Measurements from ENCODE around the gene ASCL3.

DNA sequence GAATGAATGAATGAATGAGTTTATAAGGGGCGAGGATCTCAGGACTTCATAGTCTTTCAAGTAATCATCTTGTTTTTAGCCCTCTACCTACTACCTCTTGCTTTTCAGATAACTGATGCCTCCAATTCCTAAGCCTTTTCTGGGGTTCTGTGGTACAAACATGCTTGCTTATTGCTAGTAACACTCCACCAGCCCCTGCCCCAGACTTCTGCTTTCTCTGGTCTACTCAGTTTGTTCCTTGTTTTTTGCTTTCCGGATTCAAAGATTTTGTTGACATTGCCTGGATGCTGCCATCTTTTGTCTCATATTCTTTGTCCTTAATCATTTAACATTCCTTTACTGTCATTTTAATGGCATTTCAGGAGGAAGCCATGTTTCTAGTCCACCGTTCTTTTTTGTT lies 30.3 kb upstream of the ASCL3 start:
- no peak for TF ChIP-seq EZH2 (IDR thresholded peaks at IDR 0.05; ENCODE audit: borderline replicate concordance, insufficient read depth, low read length, poor library complexity, severe bottlenecking)
- TF ChIP-seq POLR2AphosphoS5 (IDR thresholded peaks at IDR 0.05), result no peak
- TF ChIP-seq, protein P1, sequence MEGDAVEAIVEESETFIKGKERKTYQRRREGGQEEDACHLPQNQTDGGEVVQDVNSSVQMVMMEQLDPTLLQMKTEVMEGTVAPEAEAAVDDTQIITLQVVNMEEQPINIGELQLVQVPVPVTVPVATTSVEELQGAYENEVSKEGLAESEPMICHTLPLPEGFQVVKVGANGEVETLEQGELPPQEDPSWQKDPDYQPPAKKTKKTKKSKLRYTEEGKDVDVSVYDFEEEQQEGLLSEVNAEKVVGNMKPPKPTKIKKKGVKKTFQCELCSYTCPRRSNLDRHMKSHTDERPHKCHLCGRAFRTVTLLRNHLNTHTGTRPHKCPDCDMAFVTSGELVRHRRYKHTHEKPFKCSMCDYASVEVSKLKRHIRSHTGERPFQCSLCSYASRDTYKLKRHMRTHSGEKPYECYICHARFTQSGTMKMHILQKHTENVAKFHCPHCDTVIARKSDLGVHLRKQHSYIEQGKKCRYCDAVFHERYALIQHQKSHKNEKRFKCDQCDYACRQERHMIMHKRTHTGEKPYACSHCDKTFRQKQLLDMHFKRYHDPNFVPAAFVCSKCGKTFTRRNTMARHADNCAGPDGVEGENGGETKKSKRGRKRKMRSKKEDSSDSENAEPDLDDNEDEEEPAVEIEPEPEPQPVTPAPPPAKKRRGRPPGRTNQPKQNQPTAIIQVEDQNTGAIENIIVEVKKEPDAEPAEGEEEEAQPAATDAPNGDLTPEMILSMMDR (IDR thresholded peaks at IDR 0.05; ENCODE audit: poor library complexity, severe bottlenecking), result no peak
- no peak for TF ChIP-seq RAD21 (conservative IDR thresholded peaks at IDR 0.05)
- TF ChIP-seq, protein P2, sequence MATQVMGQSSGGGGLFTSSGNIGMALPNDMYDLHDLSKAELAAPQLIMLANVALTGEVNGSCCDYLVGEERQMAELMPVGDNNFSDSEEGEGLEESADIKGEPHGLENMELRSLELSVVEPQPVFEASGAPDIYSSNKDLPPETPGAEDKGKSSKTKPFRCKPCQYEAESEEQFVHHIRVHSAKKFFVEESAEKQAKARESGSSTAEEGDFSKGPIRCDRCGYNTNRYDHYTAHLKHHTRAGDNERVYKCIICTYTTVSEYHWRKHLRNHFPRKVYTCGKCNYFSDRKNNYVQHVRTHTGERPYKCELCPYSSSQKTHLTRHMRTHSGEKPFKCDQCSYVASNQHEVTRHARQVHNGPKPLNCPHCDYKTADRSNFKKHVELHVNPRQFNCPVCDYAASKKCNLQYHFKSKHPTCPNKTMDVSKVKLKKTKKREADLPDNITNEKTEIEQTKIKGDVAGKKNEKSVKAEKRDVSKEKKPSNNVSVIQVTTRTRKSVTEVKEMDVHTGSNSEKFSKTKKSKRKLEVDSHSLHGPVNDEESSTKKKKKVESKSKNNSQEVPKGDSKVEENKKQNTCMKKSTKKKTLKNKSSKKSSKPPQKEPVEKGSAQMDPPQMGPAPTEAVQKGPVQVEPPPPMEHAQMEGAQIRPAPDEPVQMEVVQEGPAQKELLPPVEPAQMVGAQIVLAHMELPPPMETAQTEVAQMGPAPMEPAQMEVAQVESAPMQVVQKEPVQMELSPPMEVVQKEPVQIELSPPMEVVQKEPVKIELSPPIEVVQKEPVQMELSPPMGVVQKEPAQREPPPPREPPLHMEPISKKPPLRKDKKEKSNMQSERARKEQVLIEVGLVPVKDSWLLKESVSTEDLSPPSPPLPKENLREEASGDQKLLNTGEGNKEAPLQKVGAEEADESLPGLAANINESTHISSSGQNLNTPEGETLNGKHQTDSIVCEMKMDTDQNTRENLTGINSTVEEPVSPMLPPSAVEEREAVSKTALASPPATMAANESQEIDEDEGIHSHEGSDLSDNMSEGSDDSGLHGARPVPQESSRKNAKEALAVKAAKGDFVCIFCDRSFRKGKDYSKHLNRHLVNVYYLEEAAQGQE (IDR thresholded peaks at IDR 0.05; ENCODE audit: borderline replicate concordance), result no peak
- TF ChIP-seq EP300 (conservative IDR thresholded peaks at IDR 0.05; ENCODE audit: poor library complexity, severe bottlenecking), result no peak
